Omental fat pad (tissue), 4 donors: ENCODE measurements around the gene TCP1. TPM values are rescaled to one million over a fixed set of nuclear protein-coding genes. Genes with fewer than 3 reads are reported as not detected.
A peak's percentile ranks its signal among the peaks of the same experiment; 100 is the strongest.
"Not testable (repeated sequence)": the region's sequence is repeated elsewhere in the genome, so short reads cannot be mapped to it uniquely, and the experiment has no call there.

Source experiments
- ATAC-seq: fragments of 150-250 bp; one replicate; pipeline ENCODE4 v1.9.1; 2016; ENCODE audit warnings: mild to moderate bottlenecking, moderate library complexity; ENCODE audit not compliant: low FRiP score
- DNase-seq: peaks from one replicate; pipeline ENCODE4 v3.0.0-alpha.2; 2019; ENCODE audit warnings: low spot score
- total RNA-seq, 4 donors: library from RNA; depleted of rRNA; stranded (reverse); fragments of >200 nt; gene quantifications; one replicate each; pipeline ENCODE4 v1.1.0, GENCODE V29; 2016
- TF ChIP-seq, protein P1 (sequence below), 3 donors: fragments of 450-650 bp; IDR thresholded peaks; one replicate each; pipeline ENCODE4 v1.5.1; 2016 to 2017; ENCODE audit warnings: antibody characterized with exemption in 3 of 3, mild to moderate bottlenecking in 3 of 3, moderate library complexity in 2 of 3

TCP1 gene
- total RNA-seq, 4 donors from 2014 or later: 146 to 248 (median 192) TPM

DNA sequence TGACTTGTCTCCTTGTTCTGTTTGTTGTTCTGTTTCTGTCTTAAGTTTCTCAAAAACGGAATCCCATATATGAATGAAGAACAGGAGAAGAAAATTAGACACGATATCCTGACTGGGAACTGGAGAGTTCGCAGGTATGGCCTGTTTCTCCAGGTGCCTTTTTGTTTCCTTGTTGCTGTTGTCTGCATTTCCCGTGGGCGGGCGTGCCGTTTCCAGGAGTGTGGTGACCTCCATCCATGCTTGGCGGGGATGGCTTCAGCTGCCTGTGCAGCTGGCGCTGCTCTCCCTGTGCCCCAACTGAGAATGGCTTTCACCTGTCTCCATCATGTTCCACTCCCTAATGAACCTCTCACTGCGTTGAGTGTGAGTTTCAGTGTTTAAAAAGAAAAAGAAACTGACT lies 15.1 kb upstream of the TCP1 start:
- DNase-seq (no peak), ATAC-seq (no peak)
- TF ChIP-seq, protein P1, sequence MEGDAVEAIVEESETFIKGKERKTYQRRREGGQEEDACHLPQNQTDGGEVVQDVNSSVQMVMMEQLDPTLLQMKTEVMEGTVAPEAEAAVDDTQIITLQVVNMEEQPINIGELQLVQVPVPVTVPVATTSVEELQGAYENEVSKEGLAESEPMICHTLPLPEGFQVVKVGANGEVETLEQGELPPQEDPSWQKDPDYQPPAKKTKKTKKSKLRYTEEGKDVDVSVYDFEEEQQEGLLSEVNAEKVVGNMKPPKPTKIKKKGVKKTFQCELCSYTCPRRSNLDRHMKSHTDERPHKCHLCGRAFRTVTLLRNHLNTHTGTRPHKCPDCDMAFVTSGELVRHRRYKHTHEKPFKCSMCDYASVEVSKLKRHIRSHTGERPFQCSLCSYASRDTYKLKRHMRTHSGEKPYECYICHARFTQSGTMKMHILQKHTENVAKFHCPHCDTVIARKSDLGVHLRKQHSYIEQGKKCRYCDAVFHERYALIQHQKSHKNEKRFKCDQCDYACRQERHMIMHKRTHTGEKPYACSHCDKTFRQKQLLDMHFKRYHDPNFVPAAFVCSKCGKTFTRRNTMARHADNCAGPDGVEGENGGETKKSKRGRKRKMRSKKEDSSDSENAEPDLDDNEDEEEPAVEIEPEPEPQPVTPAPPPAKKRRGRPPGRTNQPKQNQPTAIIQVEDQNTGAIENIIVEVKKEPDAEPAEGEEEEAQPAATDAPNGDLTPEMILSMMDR (IDR thresholded peaks at IDR 0.05): no peak

DNA sequence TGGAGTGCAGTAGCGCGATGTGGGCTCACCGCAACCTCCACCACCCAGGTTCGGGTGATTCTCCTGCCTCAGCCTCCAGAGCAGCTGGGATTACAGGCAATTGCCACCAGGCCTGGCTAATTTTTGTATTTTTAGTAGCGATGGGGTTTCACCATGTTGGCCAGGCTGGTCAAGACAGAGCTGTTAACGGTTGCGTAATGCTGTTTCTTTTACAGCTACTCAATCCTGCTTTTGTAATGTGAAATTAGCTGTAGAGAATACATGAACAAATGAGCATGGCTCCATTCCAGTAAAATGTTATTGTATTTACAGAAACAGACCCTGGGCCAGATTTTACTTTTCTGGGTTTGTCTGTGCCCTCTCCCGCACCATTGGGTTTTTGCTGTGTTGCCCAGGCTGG lies 12.5 kb upstream of the TCP1 start:
- no peak for DNase-seq
- no peak for ATAC-seq
- TF ChIP-seq, protein P1 (IDR thresholded peaks at IDR 0.05): no peak

DNA sequence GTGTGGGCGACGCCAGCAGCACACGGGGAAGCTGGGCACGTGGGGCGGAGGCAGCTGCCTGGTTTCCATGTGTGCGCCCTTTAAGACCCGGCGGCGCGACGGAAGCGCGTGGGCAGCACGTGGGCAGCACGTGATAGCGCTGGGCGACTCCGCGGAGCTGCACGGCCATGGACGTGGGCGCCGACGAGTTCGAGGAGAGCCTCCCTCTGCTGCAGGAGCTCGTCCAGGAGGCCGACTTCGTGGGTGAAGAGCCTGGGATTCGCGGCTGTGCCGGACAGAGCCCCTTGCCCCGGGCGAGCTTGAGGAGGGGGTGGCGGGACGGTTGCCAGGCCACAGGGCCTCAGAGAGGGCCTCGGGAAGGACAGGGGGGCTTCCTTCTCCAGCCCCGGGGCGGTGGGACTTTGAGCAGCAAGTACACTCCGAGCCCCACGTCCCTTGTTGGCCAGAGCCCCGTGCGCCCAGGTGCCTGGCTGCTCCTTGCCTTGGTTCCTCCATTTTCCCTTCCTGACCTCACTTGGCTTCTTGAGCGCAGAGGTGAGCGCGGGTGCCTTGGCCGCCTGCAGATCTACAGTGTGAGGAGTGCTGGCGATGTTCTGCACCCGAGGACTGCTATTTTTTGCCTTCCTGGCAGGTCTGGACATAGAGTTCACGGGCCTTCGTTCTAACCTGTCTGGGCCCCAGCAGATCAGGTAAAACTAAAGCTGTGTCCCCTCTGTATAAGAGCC lies 10.9 kb upstream of the TCP1 start, which contains the start of gene PNLDC1:
TSS of gene PNLDC1 (plus strand) at position 136 of the 725 bp plus-strand sequence. CDS start at position 168, 32 bp downstream.
- ATAC-seq (peak; percentile 22), DNase-seq (no peak)
- TF ChIP-seq, protein P1 (IDR thresholded peaks at IDR 0.05): no peak

DNA sequence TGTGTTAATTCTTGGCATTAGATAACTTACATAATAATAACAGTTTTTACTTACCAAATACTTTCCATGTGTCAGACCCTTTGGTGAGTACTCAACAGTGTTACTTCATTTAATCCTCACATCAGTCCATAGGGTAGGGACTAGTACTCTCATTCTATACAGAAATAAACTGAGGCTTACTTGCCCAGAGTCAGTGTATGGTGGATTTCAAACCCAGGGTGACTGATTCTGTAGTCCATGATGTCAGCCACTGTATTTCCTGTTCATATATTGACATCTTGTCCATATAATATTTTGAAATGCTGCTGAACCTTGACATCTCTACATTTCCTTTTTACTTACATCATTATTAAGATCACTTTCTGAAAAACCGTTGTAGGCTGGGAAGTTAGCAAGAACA lies 8.2 kb upstream of the TCP1 start:
- ATAC-seq: no peak
- DNase-seq: no peak
- TF ChIP-seq, protein P1 (IDR thresholded peaks at IDR 0.05): no peak

DNA sequence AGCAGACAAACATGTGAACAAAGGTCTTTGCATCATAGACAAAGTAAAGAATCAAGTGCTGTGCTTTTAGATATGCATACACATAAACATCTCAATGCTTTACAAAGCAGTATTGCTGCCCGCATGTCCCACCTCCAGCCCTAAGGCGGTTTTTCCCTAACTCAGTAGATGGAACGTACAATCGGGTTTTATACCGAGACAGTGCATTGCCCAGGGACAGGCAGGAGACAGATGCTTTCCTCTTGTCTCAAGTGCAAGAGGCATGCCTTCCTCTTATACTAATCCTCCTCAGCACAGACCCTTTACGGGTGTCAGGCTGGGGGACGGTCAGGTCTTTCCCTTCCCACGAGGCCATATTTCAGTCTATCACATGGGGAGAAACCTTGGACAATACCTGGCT lies 5.6 kb upstream of the TCP1 start:
- not testable (repeated sequence) for ATAC-seq, DNase-seq

DNA sequence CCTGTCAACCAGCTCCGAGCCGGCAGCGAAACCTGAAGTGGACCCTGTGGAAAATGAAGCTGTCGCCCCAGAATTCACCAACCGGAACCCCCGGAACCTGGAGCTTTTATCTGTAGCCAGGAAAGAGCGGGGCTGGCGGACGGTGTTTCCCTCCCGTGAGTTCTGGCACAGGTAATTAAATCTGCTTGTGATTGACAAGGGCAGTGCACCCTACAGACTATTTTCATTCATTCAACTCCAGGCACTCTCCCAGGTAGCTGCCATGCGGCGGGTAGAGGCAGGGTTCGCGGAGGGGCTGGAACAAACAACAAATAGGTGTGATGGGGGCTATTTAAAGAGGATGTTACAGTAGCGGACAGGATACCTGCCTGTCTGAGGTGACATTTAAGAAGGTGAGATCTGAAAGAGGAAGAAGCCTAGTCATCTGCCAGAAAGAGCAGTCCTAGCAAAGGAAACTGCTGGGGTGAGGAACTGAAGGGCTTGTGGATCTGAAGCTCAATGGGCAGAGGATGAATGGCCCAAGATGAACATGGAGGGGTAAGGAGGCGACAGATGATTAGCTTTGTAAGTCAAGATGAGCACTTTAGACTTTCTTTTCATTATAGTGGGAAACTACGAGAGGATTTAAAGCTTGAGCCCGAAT lies 1.7 kb upstream of the TCP1 start:
- ATAC-seq: no peak
- TF ChIP-seq, protein P1 (IDR thresholded peaks at IDR 0.05): no peak
- DNase-seq: no peak

DNA sequence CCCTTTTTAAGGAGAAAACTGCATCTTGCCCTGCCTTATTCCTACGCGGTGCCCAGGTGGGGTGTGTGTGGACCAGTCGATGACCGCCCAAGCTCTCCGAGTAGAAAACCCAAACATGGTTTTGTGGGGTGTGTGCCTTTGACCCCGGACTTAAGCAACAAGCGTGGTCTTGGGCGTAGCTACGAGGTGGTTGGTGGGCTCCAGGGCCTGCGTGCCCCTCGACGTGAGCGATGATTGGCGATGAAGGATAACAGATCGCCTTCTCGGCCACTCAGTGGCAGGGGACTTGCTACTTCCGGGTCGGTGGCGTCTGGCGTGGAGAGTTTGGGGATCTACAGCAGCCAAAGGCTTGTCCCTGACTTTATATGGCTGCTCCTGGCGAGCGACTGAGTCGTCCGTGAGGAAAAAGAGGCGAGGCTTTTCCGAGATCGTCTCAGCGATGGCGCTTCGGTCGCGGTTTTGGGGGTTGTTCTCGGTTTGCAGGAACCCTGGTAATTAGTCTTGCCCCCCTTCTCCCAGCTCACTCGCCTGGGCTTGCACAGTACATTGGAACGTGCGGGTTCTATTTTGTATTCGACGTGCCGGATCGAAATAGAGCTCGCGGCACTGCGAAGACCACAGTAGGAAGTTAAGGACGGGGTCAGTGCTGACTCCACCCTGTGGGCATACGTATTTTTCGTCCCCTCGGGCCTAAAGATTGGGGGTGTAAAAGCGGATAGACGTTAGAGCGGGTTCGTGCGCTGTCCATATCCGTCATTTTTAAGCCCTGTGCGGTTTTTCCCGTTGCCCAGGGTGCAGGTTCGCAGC lies 950 bp upstream of the TCP1 start, which contains the start of gene MRPL18:
TSS of gene MRPL18 (plus strand) at position 319 of the 807 bp plus-strand sequence. CDS start at position 440, 121 bp downstream.
- TF ChIP-seq, protein P1 (IDR thresholded peaks at IDR 0.05): no peak
- DNase-seq: peak; percentile 61
- ATAC-seq: peak; percentile 92
